C4-2B (cell line): ENCODE measurements around the gene EXOSC2.

Experiments
- CTCF ChIP-seq: fragments of 450-650 bp; conservative IDR thresholded peaks from 2 replicates; pipeline ENCODE4 v1.5.1; 2017; ENCODE audit warnings: mild to moderate bottlenecking
- ZFX ChIP-seq: fragments of 450-650 bp; IDR thresholded peaks from 2 replicates; pipeline ENCODE4 v1.6.1; 2017

GRCh38 chr9:130687615-130688014 is 6.0 kb upstream of the EXOSC2 start:
- TF ChIP-seq CTCF (no peak), ZFX (no peak)
